ENCODE measurements around the gene VPS16. TPM values are rescaled to one million over a fixed set of nuclear protein-coding genes. Genes with fewer than 3 reads are reported as not detected.

Gene VPS16
- total and polyA plus RNA-seq, 2 of the 8 experiments (the other 6 are each of a cell fraction or from before 2014, with no cell fraction given) = 23.8 to 25.9 TPM

- H3K36me3 ChIP-seq (ENCODE audit: control insufficient read depth in 2 of 4, insufficient read depth in 4 of 4, low read length in 3 of 4) = peaks cover 0 to under 1% (median 0%) of the 10 kb centered on the region in 4 experiments; a peak in 1 of 8 replicates
- H2BK5ac ChIP-seq (ENCODE audit: low read depth, low read length) = no peak overlapping the region
- no peak overlapping the region for H4K5ac ChIP-seq (ENCODE audit: insufficient read length, low read depth, low read length)
- no peak overlapping the region for H2AK5ac ChIP-seq (ENCODE audit: low read depth, low read length)
- H3K79me2 ChIP-seq (ENCODE audit: control insufficient read depth in 1 of 2, insufficient read depth in 2 of 2, low read length in 2 of 2) = no peaks in the 10 kb centered on the region
- no peaks in the 10 kb centered on the region for H3K79me1 ChIP-seq (ENCODE audit: low read depth, low read length)
- no peak overlapping the region for H2BK15ac ChIP-seq (ENCODE audit: low read length)
- TF ChIP-seq KDM4A (IDR thresholded peaks at IDR 0.05; ENCODE audit: low read depth, low read length, severe bottlenecking) = no peak
- TF ChIP-seq RFX5 (IDR thresholded peaks at IDR 0.05; ENCODE audit: borderline replicate concordance, low read depth, low read length) = no peak
- no peak for TF ChIP-seq BRCA1 (IDR thresholded peaks at IDR 0.05; ENCODE audit: low read depth, low read length)
- no peak for TF ChIP-seq TCF12 (IDR thresholded peaks at IDR 0.05; ENCODE audit: low read depth, low read length)
- TF ChIP-seq GABPA (IDR thresholded peaks at IDR 0.05; ENCODE audit: borderline replicate concordance, insufficient read depth, low read length) = no peak
- no peak overlapping the region for H3K23ac ChIP-seq (ENCODE audit: insufficient read length)
- no peak overlapping the region for H4K8ac ChIP-seq (ENCODE audit: extremely low read depth, insufficient read depth, low read length)
- H3K27ac ChIP-seq (ENCODE audit: low read depth, low read length) = no peak overlapping the region
- H3K9ac ChIP-seq (replicated peaks in 1 of 4; ENCODE audit: extremely low read depth in 1 of 4, low read depth in 3 of 4, low read length in 3 of 4) = no peak overlapping the region
- DNase-seq (ENCODE audit: low read depth in 1 of 2, low spot score in 2 of 2) (no peak), FAIRE-seq (no peak)
- H2BK12ac ChIP-seq (ENCODE audit: low read depth, low read length) = no peak overlapping the region
- H3K23me2 ChIP-seq (ENCODE audit: low read depth, low read length) = no peaks in the 10 kb centered on the region
- POLR2A ChIA-PET (ENCODE audit: partially characterized antibody) = interaction anchor here (0.6 to 2.3 kb wide), 2 partner anchors 13 to 121 kb away, joined by 4 to 6 read pairs; no protein-coding TSS in a partner anchor
- H3K9me3 ChIP-seq (ENCODE audit: insufficient read depth in 2 of 2, low read depth in 1 of 2, low read length in 1 of 2) = peaks cover 0 to under 1% of the 10 kb centered on the region in 2 experiments; a peak in 1 of 4 replicates
- no peak overlapping the region for H3K4me3 ChIP-seq (ENCODE audit: extremely low read depth in 1 of 4, insufficient read depth in 2 of 4, low read depth in 3 of 4, low read length in 4 of 4)
- no peak overlapping the region for H2BK20ac ChIP-seq (ENCODE audit: low read length)
- H3K27me3 ChIP-seq (replicated peaks in 1 of 4; ENCODE audit: control insufficient read depth in 3 of 4, extremely low read depth in 1 of 4, insufficient read depth in 3 of 4, low read length in 3 of 4) = peaks cover under 1 to 11% (median 11%) of the 10 kb centered on the region in 4 experiments
- no peaks in the 10 kb centered on the region; a peak in 1 of 7 replicates for H3K4me1 ChIP-seq (replicated peaks in 1 of 4; ENCODE audit: control insufficient read depth in 3 of 4, insufficient read depth in 4 of 4, low read length in 3 of 4)
- H3K14ac ChIP-seq (ENCODE audit: insufficient read length) = no peak overlapping the region
- no peak overlapping the region for H3K18ac ChIP-seq (ENCODE audit: extremely low read depth, low read length)
- CTCF ChIA-PET (ENCODE audit: partially characterized antibody) = interaction anchor here (0.6 to 1.0 kb wide), 3 partner anchors 82 to 156 kb away, joined by 3 to 4 read pairs (median 3); no protein-coding TSS in a partner anchor
- WGBS, 2 experiments (ENCODE audit: extremely low coverage in 1 of 2, insufficient coverage in 1 of 2, insufficient read length in 1 of 2, insufficient replicate concordance in 2 of 2, low coverage in 1 of 2, low lambda C conversion rate in 2 of 2, missing lambda C conversion rate in 1 of 2) = 95% methylated on average over 14 of the region's 14 CpGs; no CpG with 5 or more reads in 1 of the 2 experiments
- no peak overlapping the region for H4K91ac ChIP-seq (replicated peaks; ENCODE audit: insufficient read length, low read length)
- H2BK120ac ChIP-seq (replicated peaks; ENCODE audit: low read depth, low read length) = no peak overlapping the region
- H4K20me1 ChIP-seq (replicated peaks in 1 of 2; ENCODE audit: control insufficient read depth in 1 of 2, insufficient read depth in 2 of 2, low read length in 2 of 2) = peaks cover 0 to 2% of the 10 kb centered on the region in 2 experiments
- H3K4ac ChIP-seq (replicated peaks; ENCODE audit: insufficient read length, low read depth, low read length) = no peak overlapping the region
- no peak overlapping the region for H3K4me2 ChIP-seq (ENCODE audit: insufficient read depth in 1 of 2, low read depth in 2 of 2, low read length in 2 of 2)
- no peak overlapping the region for H3K56ac ChIP-seq (replicated peaks; ENCODE audit: insufficient read length, low read depth, low read length)
- H2AFZ ChIP-seq (ENCODE audit: low read length) = no peak overlapping the region
Measured at GRCh38 chr20:2834401-2835110, 6.0 kb upstream of the VPS16 start.
